Parathyroid adenoma (tissue), 2 donors: ENCODE results near the gene DOK5.

Experiments used
- H2AFZ ChIP-seq: fragments of 300-600 bp; sonication (generic); one replicate; pipeline ENCODE4 v1.7.0; 2017; ENCODE audit warnings: antibody characterized with exemption, mild to moderate bottlenecking
- H3K27ac ChIP-seq: fragments of 300-600 bp; sonication (generic); one replicate; pipeline ENCODE4 v1.7.0; 2017
- H3K27me3 ChIP-seq: fragments of 300-600 bp; sonication (generic); one replicate; pipeline ENCODE4 v1.7.0; 2017; ENCODE audit warnings: low read length; ENCODE audit not compliant: control insufficient read depth, insufficient read depth
- H3K36me3 ChIP-seq: fragments of 300-600 bp; sonication (generic); one replicate; pipeline ENCODE4 v1.7.0; 2017; ENCODE audit warnings: low read length; ENCODE audit not compliant: control insufficient read depth, insufficient read depth
- H3K4me1 ChIP-seq: fragments of 300-600 bp; sonication (generic); one replicate; pipeline ENCODE4 v1.7.0; 2017; ENCODE audit warnings: control low read depth
- H3K4me2 ChIP-seq: fragments of 300-600 bp; sonication (generic); one replicate; pipeline ENCODE4 v1.7.0; 2017; ENCODE audit warnings: low read length
- H3K4me3 ChIP-seq: fragments of 300-600 bp; sonication (generic); one replicate; pipeline ENCODE4 v1.7.0; 2017; ENCODE audit warnings: low read depth, low read length
- H3K79me2 ChIP-seq: fragments of 300-600 bp; sonication (generic); one replicate; pipeline ENCODE4 v1.7.0; 2017; ENCODE audit warnings: control low read depth
- H3K9ac ChIP-seq: fragments of 300-600 bp; sonication (generic); one replicate; pipeline ENCODE4 v1.7.0; 2017; ENCODE audit warnings: mild to moderate bottlenecking
- H3K9me3 ChIP-seq: fragments of 300-600 bp; sonication (generic); one replicate; pipeline ENCODE4 v1.7.0; 2017; ENCODE audit warnings: low read length; ENCODE audit not compliant: control insufficient read depth
- CTCF ChIP-seq: fragments of 300-600 bp; sonication (generic); IDR thresholded peaks from one replicate; pipeline ENCODE4 v1.7.0; 2017; ENCODE audit warnings: antibody characterized with exemption, mild to moderate bottlenecking
- donor health status: primary hyperparathyroidism.

Gene DOK5

GRCh38 chr20:54690323-54690722 lies 214.9 kb downstream of the DOK5 start:
- Histone ChIP-seq H2AFZ (no peak overlapping the region), H3K36me3 (no peaks in the 10 kb centered on the region), H3K9ac (no peak overlapping the region), H3K4me3 (no peak overlapping the region), H3K4me1 (no peaks in the 10 kb centered on the region), H3K27ac (no peak overlapping the region), H3K9me3 (no peaks in the 10 kb centered on the region), H3K79me2 (no peaks in the 10 kb centered on the region), H3K27me3 (no peaks in the 10 kb centered on the region), H3K4me2 (no peak overlapping the region)
- TF ChIP-seq CTCF = no peak

GRCh38 chr20:54691327-54691726 lies 215.9 kb downstream of the DOK5 start:
- H3K4me1 ChIP-seq = no peaks in the 10 kb centered on the region
- H3K27ac ChIP-seq = no peak overlapping the region
- no peak overlapping the region for H3K9ac ChIP-seq
- no peaks in the 10 kb centered on the region for H3K27me3 ChIP-seq
- H3K79me2 ChIP-seq = no peaks in the 10 kb centered on the region
- no peak overlapping the region for H3K4me3 ChIP-seq
- H2AFZ ChIP-seq = no peak overlapping the region
- no peaks in the 10 kb centered on the region for H3K36me3 ChIP-seq
- H3K4me2 ChIP-seq = no peak overlapping the region
- TF ChIP-seq CTCF = no peak
- no peaks in the 10 kb centered on the region for H3K9me3 ChIP-seq

- TF ChIP-seq CTCF = no peak
- no peak overlapping the region for H3K4me3 ChIP-seq
- no peak overlapping the region for H3K4me2 ChIP-seq
- H3K4me1 ChIP-seq = no peaks in the 10 kb centered on the region
- no peaks in the 10 kb centered on the region for H3K27me3 ChIP-seq
- no peak overlapping the region for H3K27ac ChIP-seq
- H3K79me2 ChIP-seq = no peaks in the 10 kb centered on the region
- no peaks in the 10 kb centered on the region for H3K36me3 ChIP-seq
- no peak overlapping the region for H3K9ac ChIP-seq
- no peak overlapping the region for H2AFZ ChIP-seq
- no peaks in the 10 kb centered on the region for H3K9me3 ChIP-seq
Observed at GRCh38 chr20:54692168-54692887, 216.9 kb downstream of the DOK5 start.

GRCh38 chr20:54694516-54694915 lies 219.1 kb downstream of the DOK5 start:
- no peak for TF ChIP-seq CTCF
- Histone ChIP-seq H3K4me3 (no peak overlapping the region), H3K9ac (no peak overlapping the region), H3K4me2 (no peak overlapping the region), H2AFZ (no peak overlapping the region), H3K27ac (no peak overlapping the region), H3K4me1 (no peaks in the 10 kb centered on the region), H3K79me2 (no peaks in the 10 kb centered on the region), H3K9me3 (no peaks in the 10 kb centered on the region), H3K27me3 (no peaks in the 10 kb centered on the region), H3K36me3 (no peaks in the 10 kb centered on the region)

- Histone ChIP-seq H3K36me3 (no peaks in the 10 kb centered on the region), H3K9ac (no peak overlapping the region), H3K27ac (no peak overlapping the region), H3K4me3 (no peak overlapping the region), H3K79me2 (no peaks in the 10 kb centered on the region), H3K27me3 (no peaks in the 10 kb centered on the region), H3K4me1 (no peaks in the 10 kb centered on the region), H2AFZ (no peak overlapping the region), H3K4me2 (no peak overlapping the region), H3K9me3 (no peaks in the 10 kb centered on the region)
- no peak for TF ChIP-seq CTCF
Observed at GRCh38 chr20:54698373-54698772, 223.0 kb downstream of the DOK5 start.
